Neural progenitor cell (in vitro differentiated cells): ENCODE data around the gene ZG16. TPM values are rescaled to one million over a fixed set of nuclear protein-coding genes. Genes with fewer than 3 reads are reported as not detected.

Experiments
- DNase-seq: peaks from one replicate; pipeline ENCODE4 v3.0.0-alpha.2; 2016; ENCODE audit warnings: low spot score
- H2AFZ ChIP-seq: fragments of 200-600 bp; sonication (generic); replicated peaks from 2 replicates; pipeline ENCODE4 v1.6.1; 2016; ENCODE audit warnings: antibody characterized with exemption
- H3F3A ChIP-seq: fragments of 200-600 bp; sonication (generic); 2 replicates; pipeline ENCODE4 v1.6.1; 2016; ENCODE audit warnings: antibody characterized with exemption, low read depth
- H3K27ac ChIP-seq: fragments of 200-600 bp; sonication (generic); 2 replicates; pipeline ENCODE4 v1.5.1; 2016; ENCODE audit warnings: mild to moderate bottlenecking
- H3K27me3 ChIP-seq: fragments of 200-600 bp; sonication (generic); 2 replicates; pipeline ENCODE4 v1.6.1; 2016; ENCODE audit warnings: mild to moderate bottlenecking, moderate library complexity
- H3K36me3 ChIP-seq: fragments of 200-600 bp; sonication (generic); 2 replicates; pipeline ENCODE4 v1.5.1; 2016
- H3K4me1 ChIP-seq: fragments of 200-600 bp; sonication (generic); 2 replicates; pipeline ENCODE4 v1.6.1; 2016; ENCODE audit warnings: mixed run types
- H3K4me2 ChIP-seq: fragments of 200-600 bp; sonication (generic); 2 replicates; pipeline ENCODE4 v1.6.1; 2016
- H3K4me3 ChIP-seq: fragments of 200-600 bp; sonication (generic); 2 replicates; pipeline ENCODE4 v1.5.1; 2016
- H3K79me2 ChIP-seq: fragments of 200-600 bp; sonication (generic); 2 replicates; pipeline ENCODE4 v1.6.1; 2016; ENCODE audit warnings: low read depth
- H3K9ac ChIP-seq: fragments of 200-600 bp; sonication (generic); 2 replicates; pipeline ENCODE4 v1.6.1; 2016
- H3K9me3 ChIP-seq: fragments of 200-600 bp; sonication (generic); 2 replicates; pipeline ENCODE4 v1.5.1; 2016; ENCODE audit warnings: low read depth
- H4K20me1 ChIP-seq: fragments of 200-600 bp; sonication (generic); 2 replicates; pipeline ENCODE4 v1.6.1; 2016; ENCODE audit warnings: low read depth
- H3K27ac Mint-ChIP-seq: 3 replicates; pipeline ENCODE4 v1.8.0; 2021; ENCODE audit warnings: mixed read lengths
- H3K27me3 Mint-ChIP-seq: 2 replicates; pipeline ENCODE4 v1.8.0; 2022; ENCODE audit warnings: low read depth, mild to moderate bottlenecking, inconsistent platforms, moderate library complexity, mixed read lengths; ENCODE audit not compliant: insufficient read depth
- H3K36me3 Mint-ChIP-seq: 3 replicates; pipeline ENCODE4 v1.8.0; 2021; ENCODE audit warnings: mixed read lengths
- H3K4me1 Mint-ChIP-seq: 3 replicates; pipeline ENCODE4 v1.8.0; 2021; ENCODE audit warnings: mixed read lengths
- H3K4me3 Mint-ChIP-seq: 3 replicates; pipeline ENCODE4 v1.8.0; 2021; ENCODE audit warnings: mild to moderate bottlenecking, moderate library complexity, mixed read lengths
- H3K9me3 Mint-ChIP-seq: 3 replicates; pipeline ENCODE4 v1.8.0; 2020; ENCODE audit warnings: mixed read lengths
- EZH2 ChIP-seq: fragments of 200-600 bp; sonication (generic); IDR thresholded peaks from 2 replicates; pipeline ENCODE4 v1.6.1; 2017; ENCODE audit warnings: antibody characterized with exemption, mild to moderate bottlenecking, moderate library complexity
- EZH2phosphoT487 ChIP-seq: fragments of 200-600 bp; sonication (generic); IDR thresholded peaks from 2 replicates; pipeline ENCODE4 v1.6.1; 2017; ENCODE audit warnings: antibody characterized with exemption
- total RNA-seq: library from RNA; depleted of rRNA; stranded (reverse); fragments of >200 nt; gene quantifications from 2 replicates; pipeline ENCODE4 v1.2.3, GENCODE V29; 2015; ENCODE audit warnings: low replicate concordance
- TF ChIP-seq, protein P1 (sequence below): fragments of 200-600 bp; sonication (generic); IDR thresholded peaks from 2 replicates; pipeline ENCODE4 v1.5.1; 2017; ENCODE audit warnings: antibody characterized with exemption, mild to moderate bottlenecking

The ZG16 gene
- total RNA-seq, 1 donor from 2014 or later, result not detected

DNA sequence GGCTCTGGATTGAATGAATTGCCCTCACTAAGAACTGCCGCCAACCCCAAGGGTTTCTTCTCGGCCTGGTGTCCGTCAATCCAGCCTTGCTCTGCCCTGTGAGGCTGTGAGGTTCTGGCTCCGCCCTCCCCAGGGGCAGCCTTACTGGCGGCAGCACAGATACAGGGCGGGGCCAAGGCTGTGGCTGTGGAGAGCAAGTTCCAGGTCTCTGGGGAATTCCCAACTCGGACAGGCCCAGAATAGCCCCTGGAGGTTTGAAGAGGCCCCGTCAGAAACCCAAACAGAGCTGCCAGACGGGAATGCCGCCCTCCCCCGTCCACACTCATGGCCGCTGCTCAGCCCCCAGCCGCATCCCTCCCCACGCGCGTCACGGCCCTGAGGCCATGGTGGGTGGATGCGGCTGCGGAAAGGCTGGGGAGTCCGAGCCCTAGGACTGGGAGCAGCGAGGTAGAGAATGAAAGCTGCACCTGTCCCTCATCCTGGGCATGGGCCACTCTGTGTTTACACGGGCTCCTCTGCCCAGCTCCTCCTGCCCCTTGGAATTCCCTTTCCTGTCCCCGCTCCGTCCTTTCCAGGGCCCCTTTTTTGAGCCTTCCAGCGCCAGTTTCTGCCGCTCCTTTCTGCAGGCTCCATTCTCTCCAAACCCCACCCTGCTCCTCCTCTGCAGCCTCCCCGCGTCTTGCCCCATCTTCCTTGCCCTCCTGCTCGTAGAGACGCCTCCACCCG lies 33.3 kb downstream of the ZG16 start:
- H3K27ac Mint-ChIP-seq, result peak overlapping the region; percentile 85
- Histone ChIP-seq H3K27me3 (no peaks in the 10 kb centered on the region), H3K4me3 (peak overlapping the region; percentile 83), H3K36me3 (no peaks in the 10 kb centered on the region), H3K4me1 (peaks cover 52% of the 10 kb centered on the region), H3K27ac (peak overlapping the region; percentile 93), H2AFZ (no peak overlapping the region), H4K20me1 (peaks cover 45% of the 10 kb centered on the region), H3F3A (peaks cover 85% of the 10 kb centered on the region), H3K79me2 (peaks cover 72% of the 10 kb centered on the region), H3K4me2 (peak overlapping the region; percentile 88), H3K9ac (no peak overlapping the region), H3K9me3 (no peaks in the 10 kb centered on the region)
- peak; percentile 98 for DNase-seq
- peak overlapping the region; percentile 98 for H3K4me3 Mint-ChIP-seq
- H3K27me3 Mint-ChIP-seq, result peaks cover 15% of the 10 kb centered on the region
- H3K4me1 Mint-ChIP-seq, result peaks cover 64% of the 10 kb centered on the region
- H3K9me3 Mint-ChIP-seq, result no peaks in the 10 kb centered on the region
- TF ChIP-seq EZH2phosphoT487, result no peak
- TF ChIP-seq, protein P1, sequence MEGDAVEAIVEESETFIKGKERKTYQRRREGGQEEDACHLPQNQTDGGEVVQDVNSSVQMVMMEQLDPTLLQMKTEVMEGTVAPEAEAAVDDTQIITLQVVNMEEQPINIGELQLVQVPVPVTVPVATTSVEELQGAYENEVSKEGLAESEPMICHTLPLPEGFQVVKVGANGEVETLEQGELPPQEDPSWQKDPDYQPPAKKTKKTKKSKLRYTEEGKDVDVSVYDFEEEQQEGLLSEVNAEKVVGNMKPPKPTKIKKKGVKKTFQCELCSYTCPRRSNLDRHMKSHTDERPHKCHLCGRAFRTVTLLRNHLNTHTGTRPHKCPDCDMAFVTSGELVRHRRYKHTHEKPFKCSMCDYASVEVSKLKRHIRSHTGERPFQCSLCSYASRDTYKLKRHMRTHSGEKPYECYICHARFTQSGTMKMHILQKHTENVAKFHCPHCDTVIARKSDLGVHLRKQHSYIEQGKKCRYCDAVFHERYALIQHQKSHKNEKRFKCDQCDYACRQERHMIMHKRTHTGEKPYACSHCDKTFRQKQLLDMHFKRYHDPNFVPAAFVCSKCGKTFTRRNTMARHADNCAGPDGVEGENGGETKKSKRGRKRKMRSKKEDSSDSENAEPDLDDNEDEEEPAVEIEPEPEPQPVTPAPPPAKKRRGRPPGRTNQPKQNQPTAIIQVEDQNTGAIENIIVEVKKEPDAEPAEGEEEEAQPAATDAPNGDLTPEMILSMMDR, result no peak
- no peak for TF ChIP-seq EZH2
- H3K36me3 Mint-ChIP-seq, result peaks cover 7% of the 10 kb centered on the region

DNA sequence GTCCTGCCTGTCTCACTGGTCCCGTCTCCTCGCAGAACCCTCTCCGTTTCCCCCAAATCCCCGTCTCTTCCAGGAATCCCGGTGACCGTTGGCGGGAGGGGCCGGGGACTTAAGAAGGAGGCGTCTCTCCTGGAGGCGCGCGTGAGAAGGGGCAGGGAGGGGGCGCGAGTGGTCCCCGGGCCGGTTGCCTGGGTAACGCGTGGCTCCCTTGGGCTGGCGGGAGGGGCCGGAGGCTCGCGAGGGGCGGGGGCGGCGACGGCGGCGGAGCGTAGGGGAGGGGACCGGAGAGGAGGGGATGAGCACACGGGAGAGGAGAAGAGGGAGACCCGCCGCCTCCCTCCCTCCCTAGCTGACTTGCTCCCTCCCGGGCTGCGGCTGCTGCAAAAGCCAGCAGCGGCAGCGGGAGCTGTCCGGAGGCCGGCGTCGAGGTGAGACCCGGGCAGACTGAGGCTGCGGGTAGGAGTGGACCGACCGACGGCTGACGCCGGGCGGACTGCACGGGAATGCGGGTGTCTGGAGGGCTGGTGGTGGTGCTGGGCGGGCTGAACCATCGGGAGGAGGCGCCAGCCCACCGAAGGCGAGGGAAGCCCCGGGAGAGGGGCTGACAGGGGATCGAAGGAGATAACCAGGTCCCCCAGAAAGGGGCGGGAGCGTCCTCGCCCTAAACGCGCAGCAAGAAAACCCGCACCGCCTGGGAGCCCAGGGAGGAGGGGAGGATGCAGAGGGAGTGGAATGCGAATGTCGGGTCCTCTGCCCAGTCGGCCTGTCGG lies 34.0 kb downstream of the ZG16 start, which contains the start of gene PRRT2:
TSS of gene PRRT2 (plus strand) at position 298 of the 770 bp plus-strand sequence. CDS start 862 bp downstream, outside the sequence.
- Histone ChIP-seq H3K4me3 (peak within 1 kb of the TSS; percentile 83), H4K20me1 (peaks cover 51% of the 10 kb centered on the region), H2AFZ (no peak within 1 kb of the TSS), H3K36me3 (no peaks in the 10 kb centered on the region), H3F3A (peaks cover 84% of the 10 kb centered on the region), H3K9me3 (no peaks in the 10 kb centered on the region), H3K79me2 (peaks cover 78% of the 10 kb centered on the region), H3K27ac (peak within 1 kb of the TSS; percentile 93), H3K27me3 (no peaks in the 10 kb centered on the region), H3K9ac (peak within 1 kb of the TSS; percentile 54), H3K4me2 (peak within 1 kb of the TSS; percentile 88), H3K4me1 (peaks cover 52% of the 10 kb centered on the region)
- H3K27me3 Mint-ChIP-seq, result peaks cover 16% of the 10 kb centered on the region
- H3K9me3 Mint-ChIP-seq, result no peaks in the 10 kb centered on the region
- peak within 1 kb of the TSS; percentile 85 for H3K27ac Mint-ChIP-seq
- H3K4me1 Mint-ChIP-seq, result peaks cover 68% of the 10 kb centered on the region
- peak within 1 kb of the TSS; percentile 98 for H3K4me3 Mint-ChIP-seq
- TF ChIP-seq EZH2, result no peak
- TF ChIP-seq EZH2phosphoT487, result no peak
- TF ChIP-seq, protein P1, result peak; percentile 3
- peaks cover 7% of the 10 kb centered on the region for H3K36me3 Mint-ChIP-seq
- DNase-seq, result peak; percentile 92

DNA sequence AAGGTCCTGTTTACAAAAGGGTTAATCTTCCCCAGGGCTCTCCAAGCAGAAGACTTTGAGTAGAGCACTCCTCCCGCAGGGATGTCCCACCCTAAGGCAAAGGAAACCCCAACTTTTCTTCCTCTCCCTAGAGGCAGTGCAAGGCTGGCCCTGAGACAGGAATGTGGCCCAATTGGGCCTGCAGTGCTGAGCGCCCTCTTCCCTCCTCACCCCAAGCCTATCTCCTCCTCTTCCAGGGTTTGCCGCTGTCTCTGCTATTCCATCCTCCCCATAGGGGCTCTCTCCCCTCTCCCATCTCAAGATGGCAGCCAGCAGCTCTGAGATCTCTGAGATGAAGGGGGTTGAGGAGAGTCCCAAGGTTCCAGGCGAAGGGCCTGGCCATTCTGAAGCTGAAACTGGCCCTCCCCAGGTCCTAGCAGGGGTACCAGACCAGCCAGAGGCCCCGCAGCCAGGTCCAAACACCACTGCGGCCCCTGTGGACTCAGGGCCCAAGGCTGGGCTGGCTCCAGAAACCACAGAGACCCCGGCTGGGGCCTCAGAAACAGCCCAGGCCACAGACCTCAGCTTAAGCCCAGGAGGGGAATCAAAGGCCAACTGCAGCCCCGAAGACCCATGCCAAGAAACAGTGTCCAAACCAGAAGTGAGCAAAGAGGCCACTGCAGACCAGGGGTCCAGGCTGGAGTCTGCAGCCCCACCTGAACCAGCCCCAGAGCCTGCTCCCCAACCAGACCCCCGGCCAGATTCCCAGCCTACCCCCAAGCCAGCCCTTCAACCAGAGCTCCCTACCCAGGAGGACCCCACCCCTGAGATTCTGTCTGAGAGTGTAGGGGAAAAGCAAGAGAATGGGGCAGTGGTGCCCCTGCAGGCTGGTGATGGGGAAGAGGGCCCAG lies 34.9 kb downstream of the ZG16 start:
- no peak for TF ChIP-seq EZH2
- TF ChIP-seq EZH2phosphoT487, result no peak
- TF ChIP-seq, protein P1, result no peak
- H3K27ac ChIP-seq, result peak overlapping the region; percentile 56
- no peaks in the 10 kb centered on the region for H3K9me3 Mint-ChIP-seq
- peaks cover 52% of the 10 kb centered on the region for H4K20me1 ChIP-seq
- peak overlapping the region; percentile 98 for H3K4me3 Mint-ChIP-seq
- peaks cover 58% of the 10 kb centered on the region for H3K4me1 ChIP-seq
- peak overlapping the region; percentile 88 for H3K4me2 ChIP-seq
- H3F3A ChIP-seq, result peaks cover 78% of the 10 kb centered on the region
- no peaks in the 10 kb centered on the region for H3K36me3 ChIP-seq
- H3K27ac Mint-ChIP-seq, result peak overlapping the region; percentile 37
- peak; percentile 23 for DNase-seq
- H3K27me3 ChIP-seq, result no peaks in the 10 kb centered on the region
- peaks cover 16% of the 10 kb centered on the region for H3K27me3 Mint-ChIP-seq
- H2AFZ ChIP-seq, result no peak overlapping the region
- H3K79me2 ChIP-seq, result peaks cover 78% of the 10 kb centered on the region
- H3K4me3 ChIP-seq, result peak overlapping the region; percentile 83
- H3K4me1 Mint-ChIP-seq, result peaks cover 70% of the 10 kb centered on the region
- H3K9ac ChIP-seq, result peak overlapping the region; percentile 54
- H3K36me3 Mint-ChIP-seq, result peaks cover 8% of the 10 kb centered on the region
- H3K9me3 ChIP-seq, result no peaks in the 10 kb centered on the region
